ENCODE measurements around the gene SYPL1. TPM values are rescaled to one million over a fixed set of nuclear protein-coding genes. Genes with fewer than 3 reads are reported as not detected.

Gene SYPL1
- total and polyA plus RNA-seq, 8 donors = 5.2 to 157 (median 70.6) TPM

DNA sequence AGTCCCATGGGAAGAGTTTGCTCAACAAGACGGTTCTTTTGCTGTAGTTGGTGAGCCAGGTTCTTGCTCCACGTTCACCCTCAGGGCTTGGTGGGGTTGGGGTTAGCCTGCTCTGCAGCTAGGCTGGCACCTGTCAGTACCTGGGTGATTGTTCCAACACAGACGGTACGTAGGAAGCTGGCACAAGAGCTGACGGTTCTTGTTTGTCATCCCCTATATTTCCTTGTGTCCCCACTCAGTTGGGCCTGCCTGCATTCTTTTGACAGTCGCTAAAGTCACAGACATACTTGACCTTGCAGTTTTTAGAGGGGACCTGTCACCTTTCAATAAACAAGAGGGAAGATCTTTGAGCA, 40.2 kb upstream of the SYPL1 start:
- H3K4me1 ChIP-seq = peaks cover 0 to 20% (median 10%) of the 10 kb centered on the region in 4 donors
- H3K27me3 ChIP-seq = no peaks in the 10 kb centered on the region
- DNase-seq = no peak
- H3K9me3 ChIP-seq = no peaks in the 10 kb centered on the region
- 48 to 62% (median 55%) methylated on average over 6 of the region's 6 CpGs for WGBS, 5 donors
- H3K27ac ChIP-seq = no peak overlapping the region
- TF ChIP-seq, protein P1, sequence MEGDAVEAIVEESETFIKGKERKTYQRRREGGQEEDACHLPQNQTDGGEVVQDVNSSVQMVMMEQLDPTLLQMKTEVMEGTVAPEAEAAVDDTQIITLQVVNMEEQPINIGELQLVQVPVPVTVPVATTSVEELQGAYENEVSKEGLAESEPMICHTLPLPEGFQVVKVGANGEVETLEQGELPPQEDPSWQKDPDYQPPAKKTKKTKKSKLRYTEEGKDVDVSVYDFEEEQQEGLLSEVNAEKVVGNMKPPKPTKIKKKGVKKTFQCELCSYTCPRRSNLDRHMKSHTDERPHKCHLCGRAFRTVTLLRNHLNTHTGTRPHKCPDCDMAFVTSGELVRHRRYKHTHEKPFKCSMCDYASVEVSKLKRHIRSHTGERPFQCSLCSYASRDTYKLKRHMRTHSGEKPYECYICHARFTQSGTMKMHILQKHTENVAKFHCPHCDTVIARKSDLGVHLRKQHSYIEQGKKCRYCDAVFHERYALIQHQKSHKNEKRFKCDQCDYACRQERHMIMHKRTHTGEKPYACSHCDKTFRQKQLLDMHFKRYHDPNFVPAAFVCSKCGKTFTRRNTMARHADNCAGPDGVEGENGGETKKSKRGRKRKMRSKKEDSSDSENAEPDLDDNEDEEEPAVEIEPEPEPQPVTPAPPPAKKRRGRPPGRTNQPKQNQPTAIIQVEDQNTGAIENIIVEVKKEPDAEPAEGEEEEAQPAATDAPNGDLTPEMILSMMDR (IDR thresholded peaks at IDR 0.05) = no peak
- TF ChIP-seq POLR2A (IDR thresholded peaks at IDR 0.05) (no peak), EP300 (IDR thresholded peaks at IDR 0.05) (no peak), POLR2AphosphoS5 (IDR thresholded peaks at IDR 0.05) (no peak)
- intact Hi-C loops (cut with DNase I; ENCODE audit: low total_unique reads) = loop anchor here (5.0 kb wide), 1 partner anchor 95 kb away; no protein-coding TSS in a partner anchor
- H3K36me3 ChIP-seq = no peaks in the 10 kb centered on the region
- no peak overlapping the region for H3K4me3 ChIP-seq

- Histone ChIP-seq H3K4me1 (peaks cover 0 to 20% (median 10%) of the 10 kb centered on the region in 4 donors), H3K9me3 (no peaks in the 10 kb centered on the region), H3K27ac (no peak overlapping the region), H3K4me3 (no peak overlapping the region), H3K27me3 (no peaks in the 10 kb centered on the region), H3K36me3 (no peaks in the 10 kb centered on the region)
- TF ChIP-seq, protein P1 (IDR thresholded peaks at IDR 0.05) = no peak
- TF ChIP-seq POLR2A (IDR thresholded peaks at IDR 0.05) (no peak), EP300 (IDR thresholded peaks at IDR 0.05) (no peak), POLR2AphosphoS5 (IDR thresholded peaks at IDR 0.05) (no peak)
- DNase-seq = no peak
- intact Hi-C loops (cut with DNase I; ENCODE audit: low total_unique reads) = loop anchor here (5.0 kb wide), 1 partner anchor 94 kb away; no protein-coding TSS in a partner anchor
- 76 to 88% (median 81%) methylated on average over 7 of the region's 7 CpGs for WGBS, 5 donors
Observed at GRCh38 chr7:106151459-106152312, 39.6 kb upstream of the SYPL1 start.

- H3K27ac ChIP-seq = no peak overlapping the region
- intact Hi-C loops (cut with DNase I; ENCODE audit: low total_unique reads) = no loop called here
- H3K27me3 ChIP-seq = no peaks in the 10 kb centered on the region
- H3K4me1 ChIP-seq = peaks cover 0 to 22% (median 17%) of the 10 kb centered on the region in 4 donors
- no peak for DNase-seq
- H3K9me3 ChIP-seq = no peaks in the 10 kb centered on the region
- H3K36me3 ChIP-seq = no peaks in the 10 kb centered on the region
- WGBS, 5 donors = 85 to 91% (median 87%) methylated on average over 10 of the region's 10 CpGs
- TF ChIP-seq, protein P1 (IDR thresholded peaks at IDR 0.05) = no peak
- TF ChIP-seq EP300 (IDR thresholded peaks at IDR 0.05) (no peak), POLR2AphosphoS5 (IDR thresholded peaks at IDR 0.05) (no peak), POLR2A (IDR thresholded peaks at IDR 0.05) (no peak)
- no peak overlapping the region for H3K4me3 ChIP-seq
Observed at GRCh38 chr7:106143711-106144337, 31.7 kb upstream of the SYPL1 start.

DNA sequence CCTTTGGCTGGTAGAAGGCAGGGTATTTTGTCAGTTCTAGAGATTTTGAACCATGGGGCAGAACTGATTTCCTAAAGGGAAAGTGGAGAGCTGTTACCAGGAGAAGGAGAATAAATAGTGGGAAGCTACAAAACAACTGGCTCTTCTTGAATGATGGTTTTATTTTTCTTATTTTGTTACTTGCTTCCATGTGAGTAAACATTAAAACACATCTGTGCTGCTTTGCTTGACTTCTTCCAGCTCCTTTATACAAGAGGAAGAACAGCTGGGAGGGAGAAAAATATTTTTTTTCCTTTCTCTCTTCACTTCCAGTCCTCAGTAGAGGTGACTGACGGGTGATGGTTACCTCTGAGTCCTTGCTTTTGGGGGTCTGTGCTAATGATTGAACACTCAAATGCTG, 30.0 kb upstream of the SYPL1 start:
- 82 to 96% (median 92%) methylated on average over 1 of the region's 1 CpG for WGBS, 5 donors
- H3K4me3 ChIP-seq = no peak overlapping the region
- H3K27me3 ChIP-seq = no peaks in the 10 kb centered on the region
- TF ChIP-seq, protein P1 (IDR thresholded peaks at IDR 0.05) = no peak
- TF ChIP-seq POLR2AphosphoS5 (IDR thresholded peaks at IDR 0.05) = no peak
- peaks cover 0 to 24% (median 17%) of the 10 kb centered on the region in 4 donors for H3K4me1 ChIP-seq
- H3K9me3 ChIP-seq = no peaks in the 10 kb centered on the region
- no peak for DNase-seq
- intact Hi-C loops (cut with DNase I; ENCODE audit: low total_unique reads) = no loop called here
- no peaks in the 10 kb centered on the region for H3K36me3 ChIP-seq
- no peak overlapping the region for H3K27ac ChIP-seq

Measured in stomach (tissue), 9 donors.